DOHH2 (cell line): ENCODE data around the gene DIP2C.

Experiments used
- CTCF ChIP-seq: fragments of 200-600 bp; sonication (generic); IDR thresholded peaks from one replicate; pipeline ENCODE4 v1.5.1; 2014; ENCODE audit warnings: antibody characterized with exemption, mild to moderate bottlenecking, low read depth, low read length; ENCODE audit not compliant: poor library complexity, severe bottlenecking
- EZH2phosphoT487 ChIP-seq: fragments of 200-600 bp; sonication (generic); IDR thresholded peaks from 2 replicates; pipeline ENCODE4 v1.6.1; 2017; ENCODE audit warnings: borderline replicate concordance, mild to moderate bottlenecking, antibody characterized with exemption, low read length, moderate library complexity, mixed read lengths

GRCh38 chr10:418894-419293 lies 270.6 kb downstream of the DIP2C start:
- TF ChIP-seq CTCF (no peak), EZH2phosphoT487 (no peak)
